ENCODE measurements around the gene NRAP. TPM values are rescaled to one million over a fixed set of nuclear protein-coding genes. Genes with fewer than 3 reads are reported as not detected.

Gene NRAP
- total and polyA plus RNA-seq, 4 donors, result 0.02 to 0.04 TPM; not detected in 2

DNA sequence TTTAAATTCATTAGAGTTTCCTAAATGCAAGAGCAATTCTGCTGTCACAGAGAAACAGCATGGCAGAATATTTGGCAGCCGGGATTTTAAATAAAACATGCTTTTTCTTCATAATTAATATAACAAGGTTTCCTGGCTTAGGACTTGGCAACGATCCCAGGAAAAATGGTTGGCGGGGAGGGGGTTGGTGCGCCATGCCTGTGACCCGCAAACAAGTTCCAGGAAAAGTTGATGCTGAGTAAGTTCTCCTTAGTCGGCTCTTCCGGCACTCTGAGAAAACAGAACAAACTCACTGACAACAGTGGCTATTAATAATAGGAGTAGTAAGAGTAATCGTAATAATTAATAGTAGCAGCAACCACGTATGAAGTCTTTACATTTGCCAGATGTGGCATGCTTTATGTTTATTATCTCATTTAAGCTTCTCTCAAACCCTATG, 106.4 kb downstream of the NRAP start:
- Histone ChIP-seq H3K4me1 (ENCODE audit: control insufficient read depth in 5 of 5, insufficient read depth in 5 of 5, low read length in 5 of 5) (peaks cover 0 to 15% (median 4%) of the 10 kb centered on the region in 5 donors), H3K36me3 (ENCODE audit: control insufficient read depth in 4 of 4, insufficient read depth in 4 of 4, low read length in 4 of 4) (no peaks in the 10 kb centered on the region), H3K9ac (ENCODE audit: insufficient read depth in 1 of 2, low read length in 2 of 2) (no peak overlapping the region), H3K27ac (ENCODE audit: low read depth in 1 of 2, low read length in 1 of 2) (no peak overlapping the region), H3K9me3 (ENCODE audit: control insufficient read depth in 4 of 4, insufficient read depth in 3 of 4, low read length in 3 of 4) (no peaks in the 10 kb centered on the region), H3K4me3 (no peak overlapping the region), H3K27me3 (ENCODE audit: control insufficient read depth in 3 of 3, insufficient read depth in 3 of 3, low read length in 2 of 3) (no peaks in the 10 kb centered on the region)
- ATAC-seq (ENCODE audit: insufficient read depth, low FRiP score) (no peak), DNase-seq (peak; percentile 81 to 87 (median 85))
- 11 to 12% methylated on average over 9 of the region's 9 CpGs for WGBS, 2 donors
- TF ChIP-seq, protein P1, sequence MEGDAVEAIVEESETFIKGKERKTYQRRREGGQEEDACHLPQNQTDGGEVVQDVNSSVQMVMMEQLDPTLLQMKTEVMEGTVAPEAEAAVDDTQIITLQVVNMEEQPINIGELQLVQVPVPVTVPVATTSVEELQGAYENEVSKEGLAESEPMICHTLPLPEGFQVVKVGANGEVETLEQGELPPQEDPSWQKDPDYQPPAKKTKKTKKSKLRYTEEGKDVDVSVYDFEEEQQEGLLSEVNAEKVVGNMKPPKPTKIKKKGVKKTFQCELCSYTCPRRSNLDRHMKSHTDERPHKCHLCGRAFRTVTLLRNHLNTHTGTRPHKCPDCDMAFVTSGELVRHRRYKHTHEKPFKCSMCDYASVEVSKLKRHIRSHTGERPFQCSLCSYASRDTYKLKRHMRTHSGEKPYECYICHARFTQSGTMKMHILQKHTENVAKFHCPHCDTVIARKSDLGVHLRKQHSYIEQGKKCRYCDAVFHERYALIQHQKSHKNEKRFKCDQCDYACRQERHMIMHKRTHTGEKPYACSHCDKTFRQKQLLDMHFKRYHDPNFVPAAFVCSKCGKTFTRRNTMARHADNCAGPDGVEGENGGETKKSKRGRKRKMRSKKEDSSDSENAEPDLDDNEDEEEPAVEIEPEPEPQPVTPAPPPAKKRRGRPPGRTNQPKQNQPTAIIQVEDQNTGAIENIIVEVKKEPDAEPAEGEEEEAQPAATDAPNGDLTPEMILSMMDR (IDR thresholded peaks at IDR 0.05; ENCODE audit: control extremely low read depth, extremely low read depth), result no peak

DNA sequence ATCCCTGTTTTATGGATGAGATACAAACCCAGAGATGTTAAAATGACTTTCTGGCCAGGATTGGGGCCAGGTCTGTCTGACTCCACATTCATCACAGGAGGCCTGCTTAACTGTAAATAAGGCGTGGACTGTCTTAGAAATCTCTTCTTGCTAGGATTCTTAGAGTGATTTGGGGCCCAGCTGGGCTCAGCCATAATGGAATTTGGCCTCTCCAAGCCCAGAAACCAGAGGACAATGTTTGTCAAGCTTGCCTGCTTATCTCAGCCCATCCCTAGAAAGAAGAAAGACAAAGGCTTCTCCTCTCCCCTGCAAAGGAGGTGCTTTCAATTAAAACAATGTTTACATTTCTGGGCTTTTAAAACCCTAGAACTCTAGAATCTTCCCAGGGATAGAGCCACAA, 108.1 kb downstream of the NRAP start:
- Histone ChIP-seq H3K4me1 (ENCODE audit: control insufficient read depth in 5 of 5, insufficient read depth in 5 of 5, low read length in 5 of 5) (peaks cover 0 to 15% (median 6%) of the 10 kb centered on the region in 5 donors), H3K9ac (ENCODE audit: insufficient read depth in 1 of 2, low read length in 2 of 2) (no peak overlapping the region), H3K36me3 (ENCODE audit: control insufficient read depth in 4 of 4, insufficient read depth in 4 of 4, low read length in 4 of 4) (no peaks in the 10 kb centered on the region), H3K9me3 (ENCODE audit: control insufficient read depth in 4 of 4, insufficient read depth in 3 of 4, low read length in 3 of 4) (no peaks in the 10 kb centered on the region), H3K4me3 (no peak overlapping the region), H3K27me3 (ENCODE audit: control insufficient read depth in 3 of 3, insufficient read depth in 3 of 3, low read length in 2 of 3) (no peaks in the 10 kb centered on the region), H3K27ac (ENCODE audit: low read depth in 1 of 2, low read length in 1 of 2) (no peak overlapping the region)
- WGBS, 2 donors, result 95 to 100% methylated on average over 1 of the region's 1 CpG
- ATAC-seq (ENCODE audit: insufficient read depth, low FRiP score) (no peak), DNase-seq (no peak)
- TF ChIP-seq, protein P1 (IDR thresholded peaks at IDR 0.05; ENCODE audit: control extremely low read depth, extremely low read depth), result no peak

DNA sequence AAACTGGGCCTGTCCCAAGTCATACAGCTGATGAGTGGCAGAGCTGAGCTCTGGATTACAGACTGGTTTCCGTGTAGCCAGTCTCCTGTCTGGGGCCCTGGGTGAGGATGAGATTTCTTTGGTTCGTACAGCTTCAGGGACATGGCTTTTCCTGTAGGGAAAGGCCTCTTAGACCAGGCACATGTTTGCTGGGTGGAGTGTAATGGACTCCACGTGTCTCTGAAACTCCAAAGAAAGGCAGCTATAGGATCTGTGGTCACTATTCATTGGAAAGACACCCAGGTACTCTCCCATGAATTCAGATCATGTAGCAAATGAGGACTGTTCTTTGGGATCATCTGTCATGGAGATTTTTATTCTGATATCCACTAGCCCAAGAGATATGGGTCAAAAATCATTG, 108.6 kb downstream of the NRAP start:
- Histone ChIP-seq H3K9ac (ENCODE audit: insufficient read depth in 1 of 2, low read length in 2 of 2) (no peak overlapping the region), H3K4me3 (no peak overlapping the region), H3K36me3 (ENCODE audit: control insufficient read depth in 4 of 4, insufficient read depth in 4 of 4, low read length in 4 of 4) (no peaks in the 10 kb centered on the region), H3K27ac (ENCODE audit: low read depth in 1 of 2, low read length in 1 of 2) (no peak overlapping the region), H3K27me3 (ENCODE audit: control insufficient read depth in 3 of 3, insufficient read depth in 3 of 3, low read length in 2 of 3) (no peaks in the 10 kb centered on the region), H3K4me1 (ENCODE audit: control insufficient read depth in 5 of 5, insufficient read depth in 5 of 5, low read length in 5 of 5) (peaks cover 0 to 15% (median 8%) of the 10 kb centered on the region in 5 donors), H3K9me3 (ENCODE audit: control insufficient read depth in 4 of 4, insufficient read depth in 3 of 4, low read length in 3 of 4) (no peaks in the 10 kb centered on the region)
- DNase-seq, result no peak
- ATAC-seq (ENCODE audit: insufficient read depth, low FRiP score), result no peak
- TF ChIP-seq, protein P1 (IDR thresholded peaks at IDR 0.05; ENCODE audit: control extremely low read depth, extremely low read depth), result no peak
- WGBS, 2 donors, result 93 to 97% methylated on average over 3 of the region's 3 CpGs

DNA sequence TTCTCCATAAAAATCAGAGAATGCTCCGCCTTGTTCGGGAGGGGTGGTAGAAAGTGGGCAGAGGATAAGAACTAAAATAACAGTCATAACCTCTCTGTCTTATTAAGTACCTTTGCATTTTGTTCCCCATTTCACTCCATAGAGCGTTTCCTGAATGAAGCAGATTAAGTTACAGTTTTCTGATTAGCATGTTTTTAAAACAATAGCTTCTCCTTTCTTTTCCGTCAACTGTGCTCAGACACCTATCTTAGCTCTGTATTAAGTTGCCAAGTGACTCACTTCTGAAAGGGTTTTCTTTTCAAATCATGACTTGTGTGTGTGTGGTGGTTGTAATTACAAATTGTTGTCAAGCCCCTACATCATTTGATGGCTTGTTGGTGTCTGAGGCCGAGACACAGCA, 109.6 kb downstream of the NRAP start:
- DNase-seq (no peak), ATAC-seq (ENCODE audit: insufficient read depth, low FRiP score) (no peak)
- Histone ChIP-seq H3K4me3 (no peak overlapping the region), H3K36me3 (ENCODE audit: control insufficient read depth in 4 of 4, insufficient read depth in 4 of 4, low read length in 4 of 4) (no peaks in the 10 kb centered on the region), H3K27ac (ENCODE audit: low read depth in 1 of 2, low read length in 1 of 2) (no peak overlapping the region), H3K9ac (ENCODE audit: insufficient read depth in 1 of 2, low read length in 2 of 2) (no peak overlapping the region), H3K9me3 (ENCODE audit: control insufficient read depth in 4 of 4, insufficient read depth in 3 of 4, low read length in 3 of 4) (no peaks in the 10 kb centered on the region), H3K4me1 (ENCODE audit: control insufficient read depth in 5 of 5, insufficient read depth in 5 of 5, low read length in 5 of 5) (peaks cover 0 to 15% (median 8%) of the 10 kb centered on the region in 5 donors), H3K27me3 (ENCODE audit: control insufficient read depth in 3 of 3, insufficient read depth in 3 of 3, low read length in 2 of 3) (no peaks in the 10 kb centered on the region)
- WGBS, 2 donors, result 45 to 69% methylated on average over 5 of the region's 5 CpGs
- TF ChIP-seq, protein P1 (IDR thresholded peaks at IDR 0.05; ENCODE audit: control extremely low read depth, extremely low read depth), result no peak

Data from lung (tissue), 12 donors.